Activated CD4-positive, alpha-beta T cell treated with anti-CD3 and anti-CD28 coated beads, Interleukin-2, amount 10 ng/mL, durations not matched to agents 7 days and 5 days (primary cell): Measurements from ENCODE around the gene RRP1. TPM values are rescaled to one million over a fixed set of nuclear protein-coding genes. Genes with fewer than 3 reads are reported as not detected.
"Not testable (repeated sequence)": the region's sequence is repeated elsewhere in the genome, so short reads cannot be mapped to it uniquely, and the experiment has no call there.

Source experiments
- CTCF ChIA-PET: fragments of 350-600 bp; sonication (Branson Sonifier 250); formaldehyde crosslinking; loops from one replicate; lab custom pipeline; 2021; ENCODE audit warnings: antibody characterized with exemption; lab: Charles Lee
- POLR2A ChIA-PET: fragments of 350-600 bp; sonication (Branson Sonifier 250); formaldehyde crosslinking; loops from one replicate; lab custom pipeline; 2021; ENCODE audit warnings: antibody characterized with exemption; lab: Charles Lee
- DNase-seq: peaks from one replicate; pipeline ENCODE4 v3.0.0-alpha.2; 2020
- H3K27ac Mint-ChIP-seq: one replicate; pipeline ENCODE4 v1.8.0; 2021; ENCODE audit warnings: mild to moderate bottlenecking, moderate library complexity, mixed read lengths
- H3K27me3 Mint-ChIP-seq: one replicate; pipeline ENCODE4 v1.8.0; 2021; ENCODE audit warnings: mixed read lengths
- H3K36me3 Mint-ChIP-seq: one replicate; pipeline ENCODE4 v1.8.0; 2021; ENCODE audit warnings: low read depth, mixed read lengths
- H3K4me1 Mint-ChIP-seq: one replicate; pipeline ENCODE4 v1.8.0; 2021; ENCODE audit warnings: mixed read lengths
- H3K4me3 Mint-ChIP-seq: one replicate; pipeline ENCODE4 v1.8.0; 2021; ENCODE audit warnings: mild to moderate bottlenecking, moderate library complexity, mixed read lengths
- H3K9me3 Mint-ChIP-seq: one replicate; pipeline ENCODE4 v1.8.0; 2021; ENCODE audit warnings: mixed read lengths
- total RNA-seq, 2 experiments: library from RNA; stranded (reverse); gene quantifications; one replicate each; pipeline ENCODE4 v1.2.3, GENCODE V29; 2021

Gene RRP1
- total RNA-seq, 2 experiments from 2014 or later, result 25.3 to 28.5 TPM

DNA sequence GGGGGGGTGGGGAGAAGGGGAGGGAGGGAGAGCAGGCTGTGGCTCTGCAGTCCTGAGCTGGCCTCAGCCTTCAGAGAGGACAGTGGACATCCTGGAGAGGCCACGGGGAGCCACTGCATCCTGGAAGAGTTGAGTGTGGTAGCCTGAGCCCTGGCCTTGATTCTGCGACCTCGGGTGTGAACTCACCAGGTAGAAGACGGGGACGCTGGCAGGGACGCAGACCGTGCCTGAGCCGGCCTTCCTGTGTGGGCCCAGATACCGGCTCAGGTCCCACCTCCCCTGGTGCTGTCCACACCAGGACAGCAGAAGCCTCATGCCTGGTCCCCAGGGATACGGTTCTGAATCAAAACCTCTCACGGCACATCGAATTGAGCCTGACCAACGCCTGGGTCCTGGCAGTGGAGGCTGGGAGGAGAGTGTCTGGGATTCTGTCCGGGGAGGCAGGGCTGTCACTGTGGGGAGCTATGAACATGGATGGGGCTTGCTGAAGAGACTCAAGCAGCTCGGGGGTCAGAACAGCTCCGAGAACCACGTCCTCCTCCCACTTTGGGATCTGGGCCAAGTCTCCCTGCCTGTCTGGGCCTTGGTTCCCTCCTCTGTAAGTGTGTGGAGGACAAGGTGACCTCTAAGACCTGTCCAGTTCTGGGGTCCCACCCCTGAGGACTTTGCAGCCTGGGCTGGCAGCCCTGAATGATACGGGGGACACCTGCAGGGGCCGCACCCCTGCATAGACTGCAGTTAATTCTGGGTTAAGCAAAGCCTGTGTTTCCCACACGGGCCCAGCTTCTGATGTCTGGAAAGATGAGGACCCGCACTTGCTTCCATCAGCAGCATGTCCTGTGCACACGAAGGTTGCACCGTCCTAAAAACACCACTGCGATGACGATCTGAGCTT, 30.4 kb downstream of the RRP1 start:
- CTCF ChIA-PET, result no interaction called here
- H3K9me3 Mint-ChIP-seq, result peaks cover 9% of the 10 kb centered on the region

DNA sequence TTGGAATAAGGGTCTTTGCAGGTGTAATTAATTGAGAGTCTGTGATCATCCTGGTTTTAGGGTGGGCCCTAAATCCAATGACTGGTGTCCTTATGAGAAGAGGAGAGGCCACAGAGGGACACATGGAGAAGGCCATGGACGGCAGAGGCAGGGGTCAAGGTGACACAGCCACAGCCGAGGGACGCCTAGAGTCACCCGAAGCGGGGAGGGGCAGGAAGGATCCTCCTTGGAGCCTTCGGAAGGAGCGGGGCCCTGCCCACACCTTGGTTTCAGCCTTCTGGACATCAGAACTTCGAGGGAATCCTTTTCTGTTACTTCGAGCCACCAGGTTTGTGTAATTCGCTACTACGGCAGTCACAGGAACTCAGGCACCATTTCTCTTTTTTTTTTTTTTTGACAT, 31.1 kb downstream of the RRP1 start:
- DNase-seq, result no peak
- H3K27me3 Mint-ChIP-seq, result no peaks in the 10 kb centered on the region
- peaks cover 9% of the 10 kb centered on the region for H3K9me3 Mint-ChIP-seq
- no peak overlapping the region for H3K27ac Mint-ChIP-seq
- peaks cover 5% of the 10 kb centered on the region for H3K36me3 Mint-ChIP-seq
- ChIA-PET POLR2A (no interaction called here), CTCF (interaction anchor here (0.7 kb wide), 1 partner anchor 73 kb away, joined by 3 read pairs; no protein-coding TSS in a partner anchor)
- H3K4me3 Mint-ChIP-seq, result no peak overlapping the region
- peaks cover 1% of the 10 kb centered on the region for H3K4me1 Mint-ChIP-seq

More for the DNA sequence above, 30.4 kb downstream of the RRP1 start:
- Mint-ChIP-seq H3K4me3 (no peak overlapping the region), H3K27me3 (no peaks in the 10 kb centered on the region), H3K27ac (no peak overlapping the region), H3K4me1 (peaks cover 3% of the 10 kb centered on the region), H3K36me3 (peaks cover 5% of the 10 kb centered on the region)
- no peak for DNase-seq
- POLR2A ChIA-PET, result no interaction called here

DNA sequence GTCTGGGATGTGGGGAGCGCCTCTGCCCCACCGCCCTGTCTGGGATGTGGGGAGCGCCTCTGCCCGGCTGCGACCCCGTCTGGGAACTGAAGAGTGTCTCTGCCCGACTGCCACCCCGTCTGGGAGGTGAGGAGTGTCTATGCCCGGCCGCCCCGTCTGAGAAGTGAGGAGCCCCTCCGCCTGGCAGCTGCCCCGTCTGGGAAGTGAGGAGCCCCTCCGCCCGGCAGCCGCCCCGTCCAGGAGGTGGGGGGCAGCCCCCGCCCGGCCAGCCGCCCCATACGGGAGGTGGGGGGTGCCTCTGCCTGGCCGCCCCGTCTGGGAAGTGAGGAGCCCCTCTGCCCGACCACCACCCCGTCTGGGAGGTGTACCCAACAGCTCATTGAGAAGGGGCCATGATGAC, 32.8 kb downstream of the RRP1 start:
- H3K9me3 Mint-ChIP-seq, POLR2A ChIA-PET, CTCF ChIA-PET, H3K4me1 Mint-ChIP-seq, H3K4me3 Mint-ChIP-seq, H3K36me3 Mint-ChIP-seq, H3K27me3 Mint-ChIP-seq, H3K27ac Mint-ChIP-seq, DNase-seq: not testable (repeated sequence)

DNA sequence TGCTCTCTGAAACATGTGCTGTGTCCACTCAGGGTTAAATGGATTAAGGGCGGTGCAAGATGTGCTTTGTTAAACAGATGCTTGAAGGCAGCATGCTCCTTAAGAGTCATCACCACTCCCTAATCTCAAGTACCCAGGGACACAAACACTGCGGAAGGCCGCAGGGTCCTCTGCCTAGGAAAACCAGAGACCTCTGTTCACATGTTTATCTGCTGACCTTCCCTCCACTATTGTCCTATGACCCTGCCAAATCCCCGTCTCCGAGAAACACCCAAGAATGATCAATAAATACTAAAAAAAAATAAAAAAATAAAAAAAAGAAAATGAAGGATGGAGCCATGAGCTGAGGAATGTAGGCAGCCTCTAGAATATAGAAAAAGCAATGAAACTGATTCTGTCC, 33.4 kb downstream of the RRP1 start:
- DNase-seq, H3K9me3 Mint-ChIP-seq, H3K4me1 Mint-ChIP-seq, CTCF ChIA-PET, POLR2A ChIA-PET, H3K4me3 Mint-ChIP-seq, H3K27ac Mint-ChIP-seq, H3K36me3 Mint-ChIP-seq, H3K27me3 Mint-ChIP-seq: not testable (repeated sequence)

DNA sequence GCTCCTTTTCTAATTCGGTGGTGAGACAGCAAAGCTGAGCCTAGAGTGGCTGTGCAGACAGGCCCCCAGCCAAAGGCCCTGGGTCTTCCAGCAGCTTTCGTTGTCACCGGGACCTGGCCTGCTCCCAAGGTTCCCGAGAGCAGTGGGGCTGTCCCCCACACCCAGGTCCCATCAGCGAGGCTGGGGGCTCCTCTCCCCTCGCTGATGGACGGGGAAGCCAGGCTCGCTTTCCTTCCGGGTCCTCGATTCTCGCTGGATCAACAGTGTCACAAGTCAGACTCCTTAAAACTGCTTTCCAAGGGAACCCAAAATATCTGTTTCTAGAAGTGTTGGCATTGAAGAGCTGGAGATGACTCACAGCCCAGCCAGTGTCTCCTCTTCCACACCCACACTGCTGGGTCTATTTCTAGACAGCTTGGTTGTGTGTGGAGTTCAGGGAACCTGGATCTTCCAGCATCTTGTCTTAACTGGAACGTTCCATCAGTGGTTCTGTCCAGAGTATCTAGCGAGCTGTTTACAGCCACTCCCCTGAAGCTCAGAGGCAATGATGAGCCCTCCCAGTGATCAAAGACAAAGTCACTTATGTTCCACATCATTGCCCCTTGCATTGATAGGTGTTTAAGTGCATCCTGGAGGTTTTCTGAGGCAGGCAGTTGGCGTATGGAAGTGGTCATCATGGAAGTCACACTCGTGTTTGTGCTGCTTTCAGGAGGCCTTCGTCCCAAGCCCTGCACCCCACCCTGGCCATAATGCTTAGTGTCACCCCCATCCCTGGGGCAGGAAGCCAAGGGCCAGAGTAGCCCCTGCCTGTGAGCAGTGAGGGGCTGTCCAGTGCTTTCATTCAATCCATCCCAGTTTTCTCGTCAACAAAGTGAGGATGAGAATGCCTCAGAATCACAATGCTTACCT, 35.2 kb downstream of the RRP1 start:
- H3K27me3 Mint-ChIP-seq, result peaks cover 2% of the 10 kb centered on the region
- POLR2A ChIA-PET, result no interaction called here
- no peak overlapping the region for H3K27ac Mint-ChIP-seq
- H3K9me3 Mint-ChIP-seq, result no peaks in the 10 kb centered on the region
- H3K4me1 Mint-ChIP-seq, result no peaks in the 10 kb centered on the region
- no peaks in the 10 kb centered on the region for H3K36me3 Mint-ChIP-seq
- CTCF ChIA-PET, result interaction anchor here (0.6 to 1.6 kb wide), 5 partner anchors 13 to 1361 kb away, joined by 3 to 6 read pairs (median 4); partner anchors contain the start of gene RRP1
- no peak for DNase-seq
- H3K4me3 Mint-ChIP-seq, result no peak overlapping the region

DNA sequence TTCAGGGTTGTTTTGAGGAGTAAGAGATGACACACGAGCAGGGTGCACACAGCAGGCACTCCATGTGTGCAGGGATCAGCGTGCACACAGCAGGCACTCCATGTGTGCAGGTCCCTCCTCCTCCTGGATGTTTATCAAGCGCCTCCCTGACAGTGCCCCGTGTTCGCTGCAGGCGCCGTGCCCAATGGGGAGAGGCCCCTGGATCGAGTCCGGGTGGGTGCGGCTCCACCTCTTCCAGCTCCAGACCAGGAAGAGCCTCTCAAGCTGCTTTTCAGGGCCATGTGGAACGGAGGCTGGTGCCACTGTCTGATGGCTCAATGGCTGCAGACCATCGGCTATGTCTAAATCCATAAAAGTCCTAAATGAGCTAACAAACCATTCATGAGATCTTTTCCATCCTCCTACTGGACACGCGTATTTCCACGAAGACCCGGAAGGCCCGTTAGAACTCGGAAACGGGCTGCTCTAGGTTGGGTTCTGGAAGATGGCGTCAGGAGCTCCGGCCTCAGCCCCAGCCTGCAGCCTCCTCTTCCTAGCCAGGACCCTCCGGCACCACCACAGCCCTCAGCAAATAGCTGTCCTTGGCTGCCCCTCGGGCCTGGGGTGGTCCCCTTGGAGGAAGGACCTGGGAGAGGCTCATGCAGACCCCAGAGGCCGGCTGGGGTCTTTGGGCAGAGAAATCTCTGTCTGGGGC, 36.0 kb downstream of the RRP1 start:
- ChIA-PET CTCF (interaction anchor here (0.7 to 2.3 kb wide), 7 partner anchors 8 to 123 kb away, joined by 3 to 12 read pairs (median 4); partner anchors contain the start of gene RRP1), POLR2A (no interaction called here)
- no peak for DNase-seq
- Mint-ChIP-seq H3K27ac (no peak overlapping the region), H3K4me3 (no peak overlapping the region), H3K9me3 (no peaks in the 10 kb centered on the region), H3K4me1 (no peaks in the 10 kb centered on the region), H3K27me3 (peaks cover 3% of the 10 kb centered on the region), H3K36me3 (no peaks in the 10 kb centered on the region)

DNA sequence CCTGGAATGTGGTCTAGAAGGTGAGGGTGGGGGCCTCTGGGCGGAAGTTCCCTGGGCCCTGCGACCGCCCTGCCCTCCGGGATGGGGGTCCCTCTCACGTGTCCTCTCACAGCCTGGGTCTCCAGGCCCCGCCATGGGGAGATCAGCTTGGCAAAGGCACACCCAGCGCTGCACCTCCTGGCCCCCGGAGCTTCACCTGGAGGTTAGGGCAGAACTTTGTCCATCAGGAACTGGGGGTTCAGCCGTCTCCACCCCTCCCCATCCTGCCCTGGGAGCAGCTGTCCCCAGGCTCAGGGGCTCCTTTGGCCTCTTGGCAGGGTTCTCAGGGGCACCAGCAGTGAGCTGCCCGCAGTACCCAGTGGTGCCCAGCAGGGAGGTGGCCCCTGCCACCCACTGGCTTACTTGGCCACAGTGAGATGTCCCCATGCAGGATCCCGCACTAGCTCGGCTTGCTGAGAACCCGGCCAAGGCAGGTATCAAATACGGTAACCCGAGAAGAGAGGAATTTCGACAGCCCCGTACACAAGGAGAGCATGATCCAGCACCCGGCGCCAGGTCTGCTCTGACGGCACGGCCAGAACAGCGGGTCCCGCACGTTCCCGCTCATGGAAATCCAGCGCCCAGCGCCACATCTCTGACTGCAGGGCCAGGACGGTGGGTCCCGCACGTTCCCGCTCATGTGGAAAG, 36.7 kb downstream of the RRP1 start:
- H3K4me3 Mint-ChIP-seq, result no peak overlapping the region
- H3K9me3 Mint-ChIP-seq, result no peaks in the 10 kb centered on the region
- DNase-seq, result no peak
- H3K27ac Mint-ChIP-seq, result no peak overlapping the region
- ChIA-PET CTCF (interaction anchor here (0.7 to 2.3 kb wide), 5 partner anchors 9 to 123 kb away, joined by 3 to 12 read pairs (median 4); no protein-coding TSS in a partner anchor), POLR2A (no interaction called here)
- no peaks in the 10 kb centered on the region for H3K4me1 Mint-ChIP-seq
- H3K27me3 Mint-ChIP-seq, result peaks cover 8% of the 10 kb centered on the region
- no peaks in the 10 kb centered on the region for H3K36me3 Mint-ChIP-seq

DNA sequence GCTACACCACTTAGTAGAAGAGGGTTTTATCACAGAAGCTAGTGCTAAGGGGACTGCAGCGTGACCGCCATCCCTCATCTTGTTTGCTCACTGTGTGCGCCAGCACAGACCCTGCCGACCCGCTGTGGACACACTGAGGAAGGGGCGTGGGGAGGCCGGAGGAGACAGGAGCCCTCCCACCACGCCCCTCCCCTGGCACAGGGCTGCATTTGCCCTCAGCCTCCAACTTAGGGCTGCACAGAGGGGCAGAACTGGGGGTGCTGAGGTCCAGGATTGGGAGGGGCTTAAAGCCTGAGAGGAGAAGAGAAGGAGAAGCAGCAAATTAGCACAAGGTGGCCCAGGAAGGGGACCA, 37.2 kb downstream of the RRP1 start:
- no peak overlapping the region for H3K4me3 Mint-ChIP-seq
- H3K27me3 Mint-ChIP-seq, result peaks cover 8% of the 10 kb centered on the region
- ChIA-PET CTCF (interaction anchor here (1.0 to 2.3 kb wide), 3 partner anchors 8 to 122 kb away, joined by 3 to 12 read pairs (median 5); no protein-coding TSS in a partner anchor), POLR2A (no interaction called here)
- H3K27ac Mint-ChIP-seq, result no peak overlapping the region
- H3K9me3 Mint-ChIP-seq, result no peaks in the 10 kb centered on the region
- no peaks in the 10 kb centered on the region for H3K36me3 Mint-ChIP-seq
- DNase-seq, result no peak
- no peaks in the 10 kb centered on the region for H3K4me1 Mint-ChIP-seq

DNA sequence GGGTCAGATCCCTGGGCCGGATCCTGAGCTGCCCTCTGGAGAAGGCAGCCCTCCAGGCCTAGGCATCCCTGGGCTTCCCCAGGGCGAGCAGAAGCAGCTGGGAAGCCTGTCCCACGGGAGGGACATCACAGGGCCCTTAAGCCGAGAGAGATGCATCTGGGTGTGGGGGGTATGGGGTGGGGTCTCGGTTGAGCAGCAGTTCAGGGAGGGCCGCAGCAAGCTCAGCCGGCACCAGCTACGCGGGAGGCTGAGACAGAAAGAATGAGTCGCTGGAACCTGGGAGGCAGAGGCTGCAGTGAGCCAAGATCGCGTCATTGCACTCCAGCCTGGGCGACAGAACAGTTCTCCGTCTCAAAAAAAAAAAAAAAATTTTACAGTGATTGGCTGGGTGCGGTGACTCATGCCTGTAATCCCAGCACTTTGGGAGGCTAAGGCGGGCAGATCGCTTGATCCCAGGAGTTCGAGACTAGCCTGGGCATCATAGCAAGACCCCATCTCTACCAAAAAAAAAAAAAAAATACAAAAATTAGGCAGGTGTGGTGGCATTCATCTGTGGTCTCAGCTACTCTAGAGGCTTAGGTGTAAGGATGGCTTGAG, 37.7 kb downstream of the RRP1 start:
- H3K4me1 Mint-ChIP-seq, result no peaks in the 10 kb centered on the region
- no peaks in the 10 kb centered on the region for H3K9me3 Mint-ChIP-seq
- H3K4me3 Mint-ChIP-seq, result no peak overlapping the region
- H3K27me3 Mint-ChIP-seq, result peaks cover 8% of the 10 kb centered on the region
- POLR2A ChIA-PET, result no interaction called here
- H3K36me3 Mint-ChIP-seq, result no peaks in the 10 kb centered on the region
- no peak for DNase-seq
- no peak overlapping the region for H3K27ac Mint-ChIP-seq
- CTCF ChIA-PET, result interaction anchor here (0.7 to 2.3 kb wide), 3 partner anchors 8 to 38 kb away, joined by 3 to 12 read pairs (median 5); no protein-coding TSS in a partner anchor

DNA sequence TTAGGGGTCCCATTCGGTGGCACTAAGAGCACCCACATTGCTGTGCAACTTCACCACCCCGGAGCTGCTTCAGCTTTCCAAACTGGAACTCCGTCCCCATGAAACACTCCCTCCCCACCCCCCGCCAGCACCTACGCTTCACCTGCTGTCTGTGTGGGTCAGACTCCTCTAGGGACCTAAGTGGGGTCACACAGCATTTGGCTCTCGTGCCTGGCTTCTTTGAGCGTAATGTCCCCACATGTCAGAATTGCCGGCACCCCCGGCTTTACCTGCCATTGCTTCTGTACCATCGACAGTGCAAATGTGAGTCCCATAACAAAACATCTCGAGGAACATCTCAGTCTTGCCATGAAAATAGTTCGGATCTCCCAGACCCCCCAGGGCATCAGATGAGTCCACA, 39.8 kb downstream of the RRP1 start:
- Mint-ChIP-seq H3K4me1 (no peaks in the 10 kb centered on the region), H3K27ac (no peak overlapping the region), H3K4me3 (no peak overlapping the region), H3K27me3 (peaks cover 13% of the 10 kb centered on the region), H3K9me3 (peaks cover 4% of the 10 kb centered on the region), H3K36me3 (no peaks in the 10 kb centered on the region)
- DNase-seq, result no peak
- CTCF ChIA-PET, result no interaction called here
- POLR2A ChIA-PET, result no interaction called here

DNA sequence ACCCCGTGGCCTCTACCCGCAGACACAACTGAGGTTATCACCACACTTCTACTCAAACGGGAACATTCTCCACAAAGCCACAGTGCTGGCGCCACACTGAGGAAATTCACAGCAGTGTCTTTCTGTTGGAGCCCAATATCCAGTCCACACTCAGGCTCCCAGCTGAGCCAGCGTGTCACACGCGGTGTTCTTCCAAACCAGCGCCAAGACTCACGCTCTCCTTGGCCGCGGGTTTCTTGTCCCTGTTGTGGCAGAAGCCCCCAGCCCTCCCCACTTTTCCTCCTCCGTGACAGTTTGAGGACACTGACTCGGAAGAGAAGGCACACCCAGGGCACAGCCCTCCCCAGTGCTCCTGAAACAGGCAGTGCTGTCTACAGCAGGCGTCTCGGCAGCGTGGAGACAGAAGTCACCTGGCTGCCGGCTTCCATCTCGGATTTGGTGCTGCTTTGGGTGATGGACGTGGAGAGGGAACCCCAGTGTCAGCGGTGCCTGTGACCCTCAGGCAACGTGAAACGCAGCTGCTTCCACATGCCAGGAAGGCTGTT, 40.3 kb downstream of the RRP1 start:
- H3K4me1 Mint-ChIP-seq, result no peaks in the 10 kb centered on the region
- H3K36me3 Mint-ChIP-seq, result no peaks in the 10 kb centered on the region
- DNase-seq, result no peak
- H3K27me3 Mint-ChIP-seq, result peaks cover 14% of the 10 kb centered on the region
- peaks cover 4% of the 10 kb centered on the region for H3K9me3 Mint-ChIP-seq
- H3K4me3 Mint-ChIP-seq, result no peak overlapping the region
- CTCF ChIA-PET, result interaction anchor here (1.2 kb wide), 1 partner anchor 27 kb away, joined by 3 read pairs; no protein-coding TSS in a partner anchor
- POLR2A ChIA-PET, result no interaction called here
- H3K27ac Mint-ChIP-seq, result no peak overlapping the region
